ENCODE measurements around the gene SLC23A3.

Gene SLC23A3, protein sequence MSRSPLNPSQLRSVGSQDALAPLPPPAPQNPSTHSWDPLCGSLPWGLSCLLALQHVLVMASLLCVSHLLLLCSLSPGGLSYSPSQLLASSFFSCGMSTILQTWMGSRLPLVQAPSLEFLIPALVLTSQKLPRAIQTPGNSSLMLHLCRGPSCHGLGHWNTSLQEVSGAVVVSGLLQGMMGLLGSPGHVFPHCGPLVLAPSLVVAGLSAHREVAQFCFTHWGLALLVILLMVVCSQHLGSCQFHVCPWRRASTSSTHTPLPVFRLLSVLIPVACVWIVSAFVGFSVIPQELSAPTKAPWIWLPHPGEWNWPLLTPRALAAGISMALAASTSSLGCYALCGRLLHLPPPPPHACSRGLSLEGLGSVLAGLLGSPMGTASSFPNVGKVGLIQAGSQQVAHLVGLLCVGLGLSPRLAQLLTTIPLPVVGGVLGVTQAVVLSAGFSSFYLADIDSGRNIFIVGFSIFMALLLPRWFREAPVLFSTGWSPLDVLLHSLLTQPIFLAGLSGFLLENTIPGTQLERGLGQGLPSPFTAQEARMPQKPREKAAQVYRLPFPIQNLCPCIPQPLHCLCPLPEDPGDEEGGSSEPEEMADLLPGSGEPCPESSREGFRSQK

GRCh38 chr2:219169930-219170654, at the start of gene SLC23A3:
TSS of gene SLC23A3 (minus strand) at chr2:219170029. CDS start at chr2:219169984, 45 bp downstream.
- no peak for DNase-seq

- peak; percentile 79 for DNase-seq
Observed at GRCh38 chr2:219218732-219219701, 49.2 kb upstream of the SLC23A3 start, which contains the start of gene ABCB6. TSS of gene ABCB6 (minus strand) at chr2:219218958. CDS start at chr2:219218673, 285 bp downstream.

DNA sequence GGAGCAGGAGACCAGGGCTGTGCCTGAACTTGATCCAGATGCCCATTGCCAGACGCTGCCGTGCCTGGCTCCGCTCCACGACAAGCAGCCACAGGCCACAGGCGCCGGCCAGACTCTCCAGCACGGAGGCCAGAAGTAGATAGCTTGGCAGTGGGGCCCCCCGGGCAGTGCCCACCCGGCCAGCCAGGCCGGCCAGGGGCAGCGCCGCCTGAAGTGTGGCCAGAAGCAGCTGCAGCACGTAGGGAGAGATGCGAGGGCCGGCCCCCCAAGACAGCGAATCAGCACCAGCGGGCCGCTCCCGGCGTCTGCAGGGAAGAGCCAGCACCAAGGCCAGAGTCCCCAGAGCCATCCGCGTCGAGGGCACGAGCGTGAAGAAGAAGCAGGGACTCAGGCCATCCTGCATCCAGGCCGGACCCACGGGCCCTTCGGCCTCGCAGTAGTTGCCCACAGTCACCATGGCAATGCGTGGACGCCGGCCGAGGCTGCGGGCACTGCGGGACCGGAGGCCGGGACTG, 48.4 kb upstream of the SLC23A3 start:
- no peak for DNase-seq

DNA sequence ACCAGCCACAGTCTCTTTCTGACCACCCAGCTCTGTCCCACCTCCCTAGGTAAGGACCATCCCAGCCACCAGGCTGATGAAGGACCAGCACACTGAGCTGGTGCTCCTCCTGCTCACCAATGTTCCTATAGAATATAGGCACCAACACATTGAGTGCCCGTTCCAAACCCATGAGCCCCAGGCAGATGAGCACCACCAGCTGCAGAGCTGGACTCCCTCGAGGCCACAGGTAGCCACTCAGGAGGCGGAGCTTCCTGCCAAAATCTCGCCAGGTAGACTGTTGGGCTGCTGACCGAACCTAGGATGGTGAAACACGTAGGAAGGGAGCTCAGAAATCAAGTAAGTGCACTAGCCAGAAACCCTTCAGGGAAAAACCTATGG, 46.7 kb upstream of the SLC23A3 start:
- DNase-seq, result no peak

DNA sequence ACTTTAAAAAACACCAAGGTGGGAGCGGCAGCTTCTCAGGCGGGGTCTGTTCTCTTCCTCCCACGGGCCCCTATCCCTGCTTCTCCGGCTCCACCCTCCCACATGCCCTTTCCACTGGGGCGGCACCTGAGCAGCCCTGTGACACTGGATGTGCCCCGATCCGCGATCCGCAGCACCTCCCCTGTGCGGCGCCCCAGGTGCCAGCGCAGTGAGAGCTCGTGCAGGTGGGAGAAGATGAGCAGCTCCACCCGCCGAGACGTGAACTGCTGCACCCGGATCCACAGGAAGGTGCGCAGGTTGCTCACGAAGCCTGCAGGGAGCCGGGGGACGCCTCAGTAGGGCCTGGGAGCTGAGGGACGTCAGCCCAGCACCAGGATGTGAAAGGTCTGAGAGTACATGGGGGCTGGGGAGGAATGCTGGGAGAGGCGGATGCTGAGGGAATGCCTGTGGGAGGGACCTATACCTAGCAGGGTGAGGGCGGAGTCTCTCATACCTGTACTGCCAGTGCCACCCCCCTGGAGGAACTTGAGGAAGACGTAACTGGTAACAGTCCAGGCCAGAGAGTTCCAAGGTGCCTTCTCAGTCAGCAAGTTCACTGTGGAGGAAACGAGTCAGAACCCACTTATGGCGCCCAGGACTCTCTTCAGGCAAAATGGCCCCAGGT, 46.2 kb upstream of the SLC23A3 start:
- no peak for DNase-seq

- no peak for DNase-seq
Observed at GRCh38 chr2:219214786-219215185, 45.0 kb upstream of the SLC23A3 start.

GRCh38 chr2:219214141-219214540, 44.3 kb upstream of the SLC23A3 start:
- no peak for DNase-seq

DNA sequence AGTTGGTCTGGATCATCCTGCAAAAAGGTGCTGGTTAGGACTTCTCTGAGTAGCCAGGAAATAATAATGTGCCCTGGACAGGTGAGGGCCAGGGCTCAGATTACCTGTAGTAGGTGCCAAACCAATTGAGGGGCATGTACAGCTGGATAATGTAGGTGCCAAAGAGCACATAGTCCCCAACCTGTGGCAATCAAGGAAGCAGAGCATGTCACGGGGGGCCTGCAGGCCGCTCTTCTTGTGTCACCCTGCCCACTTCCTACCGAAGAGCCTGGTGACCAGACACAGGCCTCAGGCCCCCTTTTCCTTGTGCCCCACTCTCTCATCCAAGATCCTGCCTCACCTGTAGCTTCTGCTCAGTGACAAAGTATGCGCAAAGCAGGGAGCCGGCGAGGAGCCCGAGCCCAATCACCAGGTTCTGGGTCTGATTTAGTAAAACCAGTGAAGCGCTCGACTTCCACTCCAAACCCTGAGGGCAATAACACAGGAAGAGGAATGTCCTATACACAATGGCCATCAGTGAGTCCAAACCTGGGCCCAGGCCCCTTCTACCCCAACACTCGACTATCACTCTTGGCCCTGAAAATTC, 43.8 kb upstream of the SLC23A3 start:
- DNase-seq, result no peak

- DNase-seq, result no peak
Observed at GRCh38 chr2:219213026-219213415, 43.2 kb upstream of the SLC23A3 start.

- no peak for DNase-seq
Observed at GRCh38 chr2:219210886-219211362, 41.1 kb upstream of the SLC23A3 start.

DNA sequence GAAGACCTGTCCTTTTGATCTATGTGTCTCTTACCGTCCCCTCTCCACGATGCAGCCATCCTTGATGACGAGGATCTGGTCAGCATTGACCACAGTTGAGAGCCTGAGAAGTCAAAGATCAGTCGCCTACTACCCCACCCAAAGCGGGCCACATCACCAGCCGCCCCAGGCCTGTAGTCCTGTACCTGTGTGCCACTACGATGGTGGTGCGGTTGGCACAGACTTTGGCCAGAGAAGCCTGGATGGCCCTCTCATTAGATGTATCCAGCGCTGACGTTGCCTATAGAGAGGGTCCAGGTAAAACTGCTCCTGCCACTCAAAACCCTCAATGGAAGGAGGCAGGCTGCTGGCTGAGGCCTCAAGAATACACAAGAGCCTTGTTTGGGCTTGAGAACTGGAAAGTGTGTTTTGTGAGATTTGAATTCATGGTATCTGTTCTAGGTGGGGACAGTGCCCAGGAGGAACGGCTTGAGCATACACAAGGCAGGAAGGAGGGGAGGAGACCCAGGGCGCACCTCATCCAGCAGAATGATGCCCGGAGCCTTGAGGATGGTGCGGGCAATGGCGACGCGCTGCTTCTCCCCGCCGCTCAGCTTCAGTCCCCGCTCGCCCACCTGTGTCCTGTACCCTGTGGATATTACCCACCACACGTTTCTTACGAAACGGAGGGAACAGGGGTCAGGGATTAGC, 40.5 kb upstream of the SLC23A3 start:
- no peak for DNase-seq

DNA sequence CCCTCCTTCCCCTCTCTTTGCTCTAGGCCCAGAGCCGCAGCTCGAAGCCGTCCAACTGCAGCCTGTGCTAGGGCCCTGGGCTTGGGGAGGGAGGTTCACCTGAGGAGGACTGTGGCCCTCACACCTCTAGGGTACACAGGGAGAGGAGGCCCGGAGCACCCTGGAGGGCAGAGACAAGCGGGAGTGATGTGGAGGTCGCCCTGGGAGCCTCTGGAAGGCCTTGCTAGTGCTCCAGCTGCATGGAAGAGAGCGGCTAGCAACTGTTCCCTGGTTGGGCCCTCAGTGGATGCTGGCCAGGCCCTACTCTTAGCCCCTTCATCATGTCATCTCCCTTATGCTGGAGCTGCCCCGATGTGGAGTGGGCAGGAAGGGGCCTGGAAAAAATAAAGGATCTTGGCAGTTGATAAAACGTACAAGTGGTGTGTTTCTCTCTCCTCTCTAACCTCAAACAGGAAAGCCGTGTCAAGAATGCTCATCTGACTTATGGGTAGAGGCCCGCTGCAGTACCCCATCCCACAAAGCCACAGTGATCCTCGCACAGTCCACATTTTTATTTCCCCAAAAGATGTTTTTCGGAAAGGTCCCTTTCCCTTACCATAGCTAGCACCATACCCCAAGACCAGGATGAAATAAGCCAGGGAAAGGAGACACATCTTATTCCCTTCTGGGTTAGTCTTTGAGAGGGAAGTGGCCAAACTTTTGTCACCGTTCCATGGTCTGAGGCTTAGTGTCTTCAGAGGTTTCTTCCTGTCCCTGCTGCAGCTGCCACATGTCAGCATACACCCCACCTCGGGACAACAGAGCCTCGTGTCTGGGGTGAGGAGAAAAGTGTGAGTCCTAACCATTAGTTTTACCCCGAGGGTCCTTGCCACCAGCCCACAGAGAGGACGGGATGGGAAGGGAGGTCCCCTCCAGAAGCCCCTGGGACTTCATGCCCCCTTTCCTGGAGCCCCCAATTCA, 39.7 kb upstream of the SLC23A3 start:
- no peak for DNase-seq

- DNase-seq, result no peak
Observed at GRCh38 chr2:219207884-219208740, 38.3 kb upstream of the SLC23A3 start.

DNA sequence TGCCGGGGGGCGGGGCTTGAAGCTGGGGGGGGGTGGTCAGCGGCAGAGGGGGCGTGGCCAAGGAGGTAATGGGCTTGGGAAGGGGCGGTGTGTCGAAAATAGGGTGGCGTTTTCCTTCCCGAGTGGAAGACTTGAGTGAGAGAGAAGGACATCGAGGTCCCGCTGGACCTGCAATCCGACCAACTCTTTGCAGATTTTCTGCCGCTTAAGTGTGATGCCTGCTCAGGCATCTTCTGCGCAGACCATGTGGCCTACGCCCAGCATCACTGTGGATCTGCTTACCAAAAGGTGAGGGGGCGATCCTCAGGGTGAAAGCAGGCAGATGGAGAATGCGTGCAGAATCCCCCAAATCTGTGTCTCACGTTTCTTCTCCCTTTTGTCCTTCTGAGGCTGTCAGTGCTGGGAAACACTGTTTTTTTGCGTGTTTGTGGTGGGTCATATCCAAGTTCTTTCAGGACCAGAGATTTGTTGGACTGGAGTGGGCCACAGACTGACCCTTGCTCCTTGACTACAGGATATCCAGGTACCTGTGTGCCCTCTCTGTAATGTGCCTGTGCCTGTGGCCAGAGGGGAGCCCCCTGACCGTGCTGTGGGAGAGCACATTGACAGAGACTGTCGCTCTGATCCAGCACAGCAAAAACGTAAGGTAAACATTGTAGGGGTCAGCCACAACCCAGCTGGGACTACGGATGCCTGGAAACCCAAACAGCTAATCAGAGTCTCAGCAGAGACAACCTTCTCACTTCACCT, 37.5 kb upstream of the SLC23A3 start:
- DNase-seq, result no peak

- DNase-seq, result peak; percentile 95
Observed at GRCh38 chr2:219206328-219207133, 36.7 kb upstream of the SLC23A3 start, which contains the start of gene ZFAND2B. TSS of gene ZFAND2B (plus strand) at chr2:219206782. CDS start at chr2:219206988, 206 bp downstream.

DNA sequence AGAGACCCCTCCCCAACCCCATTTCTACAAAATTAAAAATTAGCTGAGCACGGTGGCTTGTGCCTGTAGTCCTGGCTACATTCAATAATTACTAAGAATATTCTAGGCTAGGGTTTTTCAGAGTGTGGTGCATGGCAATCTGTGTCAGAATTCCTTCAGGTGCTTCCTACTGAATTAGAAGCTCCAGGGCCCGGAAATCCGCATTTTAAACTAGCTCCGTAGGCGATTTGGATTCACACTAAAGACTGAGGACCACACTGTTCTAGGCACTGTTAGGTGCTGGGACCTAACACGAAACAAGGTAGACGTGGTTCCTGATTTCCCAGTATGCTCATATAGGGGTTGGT, 36.1 kb upstream of the SLC23A3 start:
- no peak for DNase-seq

DNA sequence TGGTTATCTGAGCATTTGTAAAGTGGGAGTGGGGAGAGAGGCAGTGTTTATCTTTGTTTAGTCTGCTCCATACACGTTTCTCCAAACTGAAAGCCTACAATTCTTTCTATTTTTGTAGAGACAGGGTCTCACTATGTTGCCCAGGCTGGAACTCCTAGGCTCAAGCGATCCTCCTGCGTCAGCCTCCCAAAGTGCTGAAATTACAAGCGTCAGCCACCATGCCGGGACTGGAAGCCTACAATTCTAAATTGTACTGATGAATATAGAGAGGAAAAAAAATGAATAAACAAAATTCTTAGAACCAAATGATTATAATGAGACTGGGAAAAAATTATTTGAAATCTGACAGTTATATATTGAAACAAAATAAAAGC, 35.3 kb upstream of the SLC23A3 start:
- no peak for DNase-seq
